GM12875 (cell line): Measurements from ENCODE around the gene ANKRD62.

ENCODE experiments used
- H3K4me3 ChIP-seq: one replicate; pipeline ENCODE4 v1.5.1; 2011; ENCODE audit warnings: low read depth, low read length, control low read depth
- TF ChIP-seq, protein P1 (sequence below): IDR thresholded peaks from 2 replicates; pipeline ENCODE4 v1.5.1; 2011; ENCODE audit warnings: low read depth, mild to moderate bottlenecking, control low read depth, inconsistent platforms, low read length, moderate library complexity, borderline replicate concordance; ENCODE audit not compliant: insufficient read depth

ANKRD62 gene

DNA sequence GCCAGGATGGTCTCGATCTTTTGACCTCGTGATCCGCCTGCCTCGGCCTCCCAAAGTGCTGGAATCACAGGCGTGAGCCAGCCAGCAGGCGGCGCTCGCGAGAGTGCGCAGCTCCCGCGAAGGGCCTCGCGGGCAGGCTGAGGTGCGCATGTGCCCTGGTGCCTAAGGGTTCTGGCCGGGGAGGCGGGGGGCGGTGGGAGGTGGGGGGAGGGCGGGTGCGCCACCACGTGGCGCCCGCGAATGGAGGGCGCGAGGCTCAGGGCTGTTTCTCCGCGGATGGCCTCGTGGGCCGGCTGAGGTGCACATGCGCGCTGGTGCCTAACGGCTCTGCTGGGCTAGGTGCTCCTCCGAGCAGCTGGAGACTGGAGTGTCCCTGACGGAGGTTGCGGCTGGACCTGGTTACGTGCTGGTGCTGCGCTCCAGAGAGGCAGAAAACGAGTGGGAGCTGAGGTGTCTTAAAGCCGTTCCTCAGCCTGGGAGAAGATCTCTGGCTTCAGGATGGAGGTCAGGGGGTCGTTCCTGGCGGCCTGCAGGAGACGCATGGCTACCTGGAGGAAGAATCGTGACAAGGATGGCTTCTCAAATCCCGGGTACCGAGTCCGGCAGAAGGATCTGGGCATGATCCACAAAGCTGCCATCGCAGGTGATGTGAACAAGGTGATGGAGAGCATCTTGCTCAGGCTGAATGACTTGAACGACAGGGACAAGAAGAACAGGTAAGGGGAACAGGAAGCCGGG is at the start of gene ANKRD62:
TSS of gene ANKRD62 (plus strand) at position 324 of the 738 bp plus-strand sequence. CDS start at position 499, 175 bp downstream.
- TF ChIP-seq, protein P1, sequence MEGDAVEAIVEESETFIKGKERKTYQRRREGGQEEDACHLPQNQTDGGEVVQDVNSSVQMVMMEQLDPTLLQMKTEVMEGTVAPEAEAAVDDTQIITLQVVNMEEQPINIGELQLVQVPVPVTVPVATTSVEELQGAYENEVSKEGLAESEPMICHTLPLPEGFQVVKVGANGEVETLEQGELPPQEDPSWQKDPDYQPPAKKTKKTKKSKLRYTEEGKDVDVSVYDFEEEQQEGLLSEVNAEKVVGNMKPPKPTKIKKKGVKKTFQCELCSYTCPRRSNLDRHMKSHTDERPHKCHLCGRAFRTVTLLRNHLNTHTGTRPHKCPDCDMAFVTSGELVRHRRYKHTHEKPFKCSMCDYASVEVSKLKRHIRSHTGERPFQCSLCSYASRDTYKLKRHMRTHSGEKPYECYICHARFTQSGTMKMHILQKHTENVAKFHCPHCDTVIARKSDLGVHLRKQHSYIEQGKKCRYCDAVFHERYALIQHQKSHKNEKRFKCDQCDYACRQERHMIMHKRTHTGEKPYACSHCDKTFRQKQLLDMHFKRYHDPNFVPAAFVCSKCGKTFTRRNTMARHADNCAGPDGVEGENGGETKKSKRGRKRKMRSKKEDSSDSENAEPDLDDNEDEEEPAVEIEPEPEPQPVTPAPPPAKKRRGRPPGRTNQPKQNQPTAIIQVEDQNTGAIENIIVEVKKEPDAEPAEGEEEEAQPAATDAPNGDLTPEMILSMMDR: no peak
- no peak within 1 kb of the TSS for H3K4me3 ChIP-seq

DNA sequence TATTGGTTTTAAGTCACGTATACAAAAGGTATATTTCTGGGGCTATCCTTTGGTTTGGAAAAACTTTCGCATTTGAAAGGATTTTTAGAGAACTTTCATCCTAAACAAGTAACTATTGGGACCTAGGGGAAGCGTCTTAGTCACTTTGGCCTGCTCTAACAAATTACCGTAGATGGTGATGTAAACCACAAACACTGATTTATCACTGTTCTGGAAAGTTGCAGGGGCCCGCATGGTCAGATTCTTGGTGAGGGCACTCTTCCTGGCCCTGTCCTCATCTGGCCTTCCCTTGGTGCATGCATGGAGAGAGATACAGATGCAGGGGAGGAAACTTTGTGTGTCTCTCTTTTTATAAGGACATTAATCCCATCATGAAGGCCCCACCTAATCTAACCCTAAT is 49.1 kb upstream of the ANKRD62 start:
- TF ChIP-seq, protein P1: no peak
- no peak overlapping the region for H3K4me3 ChIP-seq

DNA sequence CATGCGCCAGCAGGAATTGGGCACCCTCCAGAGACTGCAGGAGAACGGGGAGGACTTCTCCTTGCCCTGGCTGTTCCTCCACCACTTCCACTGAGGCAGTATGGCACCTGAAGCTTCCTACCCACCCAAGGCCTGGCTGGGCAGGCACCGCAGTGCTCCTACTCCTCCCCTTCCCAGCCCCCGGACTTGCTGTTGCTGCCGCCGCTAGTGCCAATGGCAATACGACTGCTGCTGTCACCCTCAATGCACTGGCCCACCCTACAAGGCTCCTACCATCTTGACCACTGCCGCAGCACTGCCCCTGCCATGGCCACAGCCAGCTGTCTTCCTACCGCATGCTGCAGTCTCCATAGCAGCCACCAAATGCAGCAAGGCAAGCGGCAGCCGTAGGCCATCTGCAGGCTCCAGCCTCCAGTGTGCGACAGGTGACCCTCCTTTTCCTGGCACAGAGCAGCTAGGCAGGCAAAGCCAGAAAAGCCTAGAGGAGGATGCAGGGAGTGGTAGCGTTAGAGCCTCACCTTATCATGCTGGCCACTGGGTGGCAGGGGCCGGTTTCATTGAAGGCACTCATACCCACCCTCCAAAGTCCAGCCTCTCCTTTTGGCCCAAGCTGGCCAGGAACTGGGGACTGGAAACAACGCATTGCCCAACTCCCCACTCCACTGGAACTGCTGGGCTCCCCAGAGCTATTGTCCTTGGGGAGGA is 47.4 kb upstream of the ANKRD62 start:
- no peak overlapping the region for H3K4me3 ChIP-seq
- TF ChIP-seq, protein P1: no peak

DNA sequence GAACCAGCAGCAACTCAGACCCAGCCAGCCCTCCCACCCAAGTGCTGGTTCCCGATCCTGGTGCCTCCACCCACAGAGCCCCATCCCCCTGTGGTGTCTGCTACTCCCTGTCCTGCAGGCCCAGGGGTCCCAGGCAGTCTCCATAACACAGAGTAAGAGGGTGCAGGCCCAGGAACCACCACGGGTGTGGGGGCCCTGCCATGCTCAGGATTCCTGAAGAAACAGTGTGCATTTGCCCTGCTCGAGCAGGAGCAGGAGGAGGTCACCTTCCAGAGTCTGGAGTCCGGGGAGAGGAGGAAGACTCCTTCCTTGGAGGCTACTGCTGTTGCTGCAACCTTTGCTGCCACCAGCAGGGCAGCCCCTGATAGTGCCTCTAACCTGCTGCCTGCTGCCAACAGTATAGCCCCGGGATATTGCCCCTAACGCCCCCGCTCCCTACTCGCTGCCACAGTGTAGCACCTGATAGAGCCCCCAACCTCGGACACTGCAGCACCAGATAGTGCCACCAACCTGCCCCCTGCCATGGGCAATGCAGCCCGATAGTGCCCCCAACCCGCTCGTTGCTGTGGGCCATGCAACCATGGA is 46.8 kb upstream of the ANKRD62 start:
- H3K4me3 ChIP-seq: no peak overlapping the region
- TF ChIP-seq, protein P1: peak; percentile 47

DNA sequence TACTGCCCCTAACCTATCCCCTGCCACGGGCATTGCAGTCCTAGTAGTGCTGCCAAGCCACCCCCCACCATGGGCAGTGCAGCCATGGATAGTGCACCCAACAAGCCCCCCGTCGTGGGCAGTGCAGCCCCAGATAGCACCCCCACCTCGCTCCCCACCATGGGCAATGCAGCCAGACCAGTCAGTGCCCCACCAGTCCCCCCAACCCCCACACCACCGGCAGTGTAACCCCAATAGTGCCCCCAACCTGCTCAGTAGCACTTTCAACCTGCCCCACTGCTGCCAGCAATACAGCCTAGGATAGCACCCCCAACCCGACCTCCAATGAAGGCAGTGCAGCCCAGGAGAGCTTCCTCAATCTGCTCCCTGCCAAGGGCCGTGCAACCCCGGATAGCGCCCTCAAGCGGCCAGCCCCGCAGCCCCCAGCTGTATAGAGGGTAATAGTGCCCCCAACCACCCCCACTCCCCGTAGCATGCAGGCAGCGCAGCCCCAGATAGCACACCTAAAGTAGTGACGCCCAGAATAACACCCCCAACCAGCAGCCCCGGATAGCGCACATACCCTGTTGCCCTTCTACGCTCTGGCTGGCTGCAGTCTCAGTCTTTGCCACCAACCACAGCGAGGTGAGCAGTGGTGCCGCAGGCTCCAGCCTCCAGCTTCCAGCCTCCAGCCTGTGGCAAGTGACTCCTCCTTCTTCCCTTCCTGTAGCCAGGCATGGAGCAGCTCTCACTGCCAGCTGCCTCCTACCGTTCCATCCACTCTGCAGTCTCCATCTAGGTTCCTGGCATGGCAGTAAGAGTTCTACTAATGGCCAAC is 45.4 kb upstream of the ANKRD62 start:
- no peak overlapping the region for H3K4me3 ChIP-seq
- TF ChIP-seq, protein P1: no peak

DNA sequence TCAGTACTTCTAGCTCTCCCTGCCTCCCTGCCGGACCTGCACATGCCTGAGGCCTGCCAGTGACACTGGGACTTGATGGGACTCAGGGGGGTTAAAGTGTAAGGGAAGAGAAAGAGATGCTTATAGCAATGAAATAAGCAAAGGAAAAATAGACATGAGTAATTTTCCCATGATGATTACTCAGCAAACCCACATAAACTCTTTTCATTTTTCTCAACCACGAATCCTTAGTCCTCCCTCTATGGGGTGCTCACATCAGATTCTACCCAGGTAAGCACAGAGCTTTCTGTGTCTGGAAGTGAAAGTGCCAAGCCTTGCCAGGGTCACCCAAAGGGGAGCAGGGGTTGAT is 44.8 kb upstream of the ANKRD62 start:
- TF ChIP-seq, protein P1: no peak
- H3K4me3 ChIP-seq: no peak overlapping the region
